HCT116 (cell line): ENCODE data around the gene HCST. TPM values are rescaled to one million over a fixed set of nuclear protein-coding genes. Genes with fewer than 3 reads are reported as not detected.

ENCODE experiments used
- ATAC-seq: fragments of 200-7000 bp; cut with Tn5 transposase; 2 replicates; pipeline ENCODE4 v1.9.1; 2020; ENCODE audit warnings: mild to moderate bottlenecking, moderate library complexity
- BruUV-seq: library from RNA; stranded (reverse); fragments of 400-500 nt; replicated peaks from 2 replicates; lab custom pipeline; 2021; lab: Mats Ljungman, UMichigan
- CTCF ChIA-PET: fragments of 300-600 bp; sonication (Branson Sonifier 250); formaldehyde crosslinking; loops from one replicate; lab custom pipeline; 2021; ENCODE audit warnings: antibody characterized with exemption; lab: Charles Lee
- POLR2A ChIA-PET: fragments of 300-600, 350-600 bp; sonication (Branson Sonifier 250); formaldehyde crosslinking; loops from one replicate; lab custom pipeline; 2021; ENCODE audit warnings: antibody characterized with exemption; lab: Charles Lee
- RAD21 ChIA-PET, 2 experiments: fragments of 300-600 bp; sonication (Branson Sonifier 250); formaldehyde crosslinking; loops; one replicate each; lab custom pipeline; 2023; ENCODE audit warnings: low total read pairs in 2 of 2; ENCODE audit not compliant: uncharacterized antibody in 2 of 2, unreplicated experiment in 2 of 2, low non-redundant PET in 1 of 2; lab: Charles Lee
- DNase-seq: peaks from one replicate; pipeline ENCODE4 v3.0.0-alpha.2; 2010; ENCODE audit warnings: low read depth, low spot score
- H2AFZ ChIP-seq: fragments of 200-600 bp; shearing (Covaris generic), sonication (generic); 2 replicates; pipeline ENCODE4 v1.6.1; 2017; ENCODE audit warnings: low read depth, mixed run types, mixed read lengths, antibody characterized with exemption, low read length; ENCODE audit not compliant: poor library complexity, severe bottlenecking
- H3K27ac ChIP-seq: 2 replicates; pipeline ENCODE4 v1.5.1; 2012; ENCODE audit warnings: low read depth, low read length
- H3K27me3 ChIP-seq: fragments of 200-600 bp; sonication (generic); 2 replicates; pipeline ENCODE4 v1.6.1; 2016; ENCODE audit warnings: mixed run types, low read length, mixed read lengths; ENCODE audit not compliant: insufficient read depth
- H3K36me3 ChIP-seq, 2 experiments: fragments of 200-500 bp in 1 of 2; fragments of 200-600 bp in 1 of 2; sonication (Bioruptor generic) in 1 of 2; sonication (generic) in 1 of 2; 2 replicates each; pipeline versions ENCODE4 v1.5.1 to v1.6.1; 2014 to 2016; ENCODE audit warnings: low read length in 2 of 2, inconsistent platforms in 1 of 2, mixed read lengths in 1 of 2, mixed run types in 1 of 2; ENCODE audit not compliant: insufficient read depth in 2 of 2, control insufficient read depth in 1 of 2
- H3K4me1 ChIP-seq, 2 experiments: fragments of 200-600 bp in 1 of 2; sonication (generic) in 1 of 2; 2 replicates each; pipeline versions ENCODE4 v1.5.1 to v1.6.1; 2012 to 2017; ENCODE audit warnings: low read length in 2 of 2, inconsistent platforms in 1 of 2, mild to moderate bottlenecking in 1 of 2, mixed read lengths in 1 of 2, mixed run types in 1 of 2, moderate library complexity in 1 of 2; ENCODE audit not compliant: insufficient read depth in 2 of 2, control insufficient read depth in 1 of 2
- H3K4me2 ChIP-seq: fragments of 200-600 bp; sonication (generic); 2 replicates; pipeline ENCODE4 v1.6.1; 2017; ENCODE audit warnings: mixed run types, low read length, mixed read lengths
- H3K4me3 ChIP-seq, 2 experiments: fragments of 200-600 bp in 1 of 2; sonication (generic) in 1 of 2; replicated peaks in 1 of 2; 2 replicates each; pipeline ENCODE4 v1.5.1; 2011 to 2016; ENCODE audit warnings: low read length in 2 of 2, control low read depth in 1 of 2, low read depth in 1 of 2, mild to moderate bottlenecking in 1 of 2, mixed read lengths in 1 of 2, mixed run types in 1 of 2
- H3K79me2 ChIP-seq: fragments of 200-600 bp; sonication (generic); 2 replicates; pipeline ENCODE4 v1.6.1; 2017; ENCODE audit warnings: mild to moderate bottlenecking, mixed run types, low read length, moderate library complexity, mixed read lengths; ENCODE audit not compliant: insufficient read depth
- H3K9ac ChIP-seq: fragments of 200-600 bp; sonication (generic); 2 replicates; pipeline ENCODE4 v1.6.1; 2016; ENCODE audit warnings: low read length, mixed read lengths
- H3K9me2 ChIP-seq: fragments of 200-600 bp; sonication (generic), shearing (Covaris generic); 2 replicates; pipeline ENCODE4 v1.6.1; 2017; ENCODE audit warnings: mixed run types, mild to moderate bottlenecking, moderate library complexity; ENCODE audit not compliant: insufficient read depth
- H3K9me3 ChIP-seq, 2 experiments: fragments of 200-500 bp in 1 of 2; fragments of 200-600 bp in 1 of 2; sonication (Bioruptor generic) in 1 of 2; sonication (generic) in 1 of 2; 2 replicates each; pipeline ENCODE4 v1.6.1; 2014 to 2017; ENCODE audit warnings: low read length in 2 of 2, mixed read lengths in 2 of 2, inconsistent platforms in 1 of 2, low read depth in 1 of 2, mild to moderate bottlenecking in 1 of 2, mixed run types in 1 of 2, moderate library complexity in 1 of 2; ENCODE audit not compliant: control insufficient read depth in 1 of 2, insufficient read depth in 1 of 2
- H4K20me1 ChIP-seq: fragments of 200-600 bp; sonication (generic), shearing (Covaris generic); 2 replicates; pipeline ENCODE4 v1.6.1; 2017; ENCODE audit warnings: mixed run types, mild to moderate bottlenecking, moderate library complexity; ENCODE audit not compliant: insufficient read depth
- CEBPB ChIP-seq: IDR thresholded peaks from 2 replicates; pipeline ENCODE4 v1.6.1; 2012; ENCODE audit warnings: low read depth
- EGR1 ChIP-seq: IDR thresholded peaks from 2 replicates; pipeline ENCODE4 v1.6.1; 2012; ENCODE audit warnings: low read depth
- ELF1 ChIP-seq: IDR thresholded peaks from 2 replicates; pipeline ENCODE4 v1.6.1; 2012; ENCODE audit warnings: low read depth, borderline replicate concordance
- EZH2phosphoT487 ChIP-seq: fragments of 200-600 bp; IDR thresholded peaks from 2 replicates; pipeline ENCODE4 v1.6.1; 2018; ENCODE audit warnings: antibody characterized with exemption, borderline replicate concordance
- JUND ChIP-seq: IDR thresholded peaks from 2 replicates; pipeline ENCODE4 v1.6.1; 2012
- POLR2AphosphoS5 ChIP-seq: IDR thresholded peaks from 2 replicates; pipeline ENCODE4 v1.6.1; 2011; ENCODE audit warnings: mild to moderate bottlenecking, low read depth, low read length, moderate library complexity
- RAD21 ChIP-seq: IDR thresholded peaks from 2 replicates; pipeline ENCODE4 v1.6.1; 2012; ENCODE audit warnings: low read depth, mild to moderate bottlenecking
- SIN3A ChIP-seq: IDR thresholded peaks from 2 replicates; pipeline ENCODE4 v1.6.1; 2012; ENCODE audit warnings: low read depth
- SRF ChIP-seq: IDR thresholded peaks from 2 replicates; pipeline ENCODE4 v1.6.1; 2012; ENCODE audit warnings: low read depth
- TCF7L2 ChIP-seq: IDR thresholded peaks from 2 replicates; pipeline ENCODE4 v1.7.0; 2011; ENCODE audit warnings: borderline replicate concordance, inconsistent platforms; ENCODE audit not compliant: insufficient read depth, insufficient read length; ENCODE audit errors: extremely low read depth
- YY1 ChIP-seq: IDR thresholded peaks from 2 replicates; pipeline ENCODE4 v1.6.1; 2011; ENCODE audit warnings: low read length, low read depth, moderate library complexity, mild to moderate bottlenecking; ENCODE audit not compliant: insufficient replicate concordance; ENCODE audit errors: extremely low read depth
- ZFX ChIP-seq: fragments of 450-650 bp; IDR thresholded peaks from 2 replicates; pipeline ENCODE4 v1.6.1; 2017
- ZNF274 ChIP-seq: fragments of 200-500 bp; sonication (Bioruptor generic); IDR thresholded peaks from 2 replicates; pipeline ENCODE4 v1.6.1; 2014; ENCODE audit warnings: mild to moderate bottlenecking, low read depth, low read length, inconsistent platforms
- intact Hi-C: fragments of 100-400 bp; cut with micrococcal nuclease; formaldehyde crosslinking; loops from 2 replicates; pipeline ENCODE4 v1.10.0; 2022
- total RNA-seq: library from RNA; stranded (reverse); gene quantifications from one replicate; pipeline ENCODE4 v1.2.1, GENCODE V29; 2021; ENCODE audit not compliant: unreplicated experiment
- TF ChIP-seq, protein P1 (sequence below): IDR thresholded peaks from 2 replicates; pipeline ENCODE4 v1.6.1; 2012
- TF ChIP-seq, protein P2 (sequence below): IDR thresholded peaks from 2 replicates; pipeline ENCODE4 v1.6.1; 2012; ENCODE audit warnings: low read depth

HCST gene
- total RNA-seq, 1 experiment from 2014 or later, result 1.2 TPM

DNA sequence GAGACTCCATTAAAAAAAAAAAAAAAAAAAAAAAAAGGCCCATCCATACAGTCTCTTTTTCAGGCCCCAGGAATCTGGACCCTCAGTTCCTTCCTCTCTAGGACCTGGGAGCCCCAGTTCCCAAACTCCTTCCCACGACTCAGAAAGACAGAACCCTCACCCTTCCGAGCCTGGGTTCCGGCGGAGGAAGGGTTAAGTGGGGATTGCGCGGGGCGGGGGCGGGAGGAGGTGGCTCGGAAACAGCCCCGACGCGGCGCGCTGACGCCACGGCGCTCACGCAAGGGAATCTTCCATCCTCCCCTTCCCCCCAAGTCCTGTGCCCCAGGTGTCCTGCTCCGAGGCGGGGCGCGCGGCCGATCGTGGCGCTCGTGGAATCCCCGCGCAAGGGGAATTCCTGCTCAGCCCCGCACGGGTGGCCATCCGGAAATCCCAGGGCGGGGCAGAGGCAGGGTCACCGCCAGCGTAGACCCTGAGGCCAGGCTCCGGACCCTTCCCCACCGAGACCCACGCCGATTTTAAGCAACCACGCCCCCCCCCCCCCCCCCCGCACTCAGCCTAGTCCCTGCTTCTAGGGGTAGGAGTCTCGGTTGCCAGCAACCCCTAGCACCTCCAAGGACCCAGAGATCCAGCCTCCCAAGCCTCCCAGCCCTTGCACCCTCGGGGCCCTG is 2.6 kb upstream of the HCST start (continued):
- TF ChIP-seq YY1 (peak; percentile 61), SRF (no peak), POLR2AphosphoS5 (peak; percentile 90)

DNA sequence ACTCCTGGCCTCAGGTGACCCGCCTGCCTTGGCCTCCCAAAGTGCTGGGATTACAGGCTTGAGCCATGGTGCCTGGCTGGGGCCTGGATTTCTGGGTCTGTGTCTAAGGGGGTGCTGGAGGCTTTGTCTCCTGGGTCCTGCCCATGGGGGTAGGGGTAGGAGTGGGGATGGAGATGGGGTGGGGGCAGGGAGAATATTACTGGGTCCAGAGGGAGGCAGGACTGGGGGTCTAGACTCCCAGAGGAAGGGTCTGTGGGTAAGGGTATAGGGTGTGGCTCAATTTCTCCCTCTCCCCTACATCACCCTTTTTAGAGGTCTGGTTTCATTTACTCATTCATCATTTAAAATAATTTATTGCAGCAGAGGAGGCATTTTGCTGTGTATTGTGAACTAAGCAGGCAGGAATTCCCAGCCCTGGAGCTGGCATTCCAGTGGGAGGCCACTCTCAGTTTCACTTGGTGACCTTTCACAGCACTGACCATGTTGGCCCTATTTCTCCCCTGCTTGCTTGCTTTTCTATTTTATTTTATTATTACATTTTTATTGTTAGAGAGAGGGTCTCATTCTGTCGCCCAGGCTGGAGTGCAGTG is 1.2 kb upstream of the HCST start:
- peak overlapping the region; percentile 98 to 99 for H3K4me3 ChIP-seq
- no peak for TF ChIP-seq ZNF274
- TF ChIP-seq, protein P1, sequence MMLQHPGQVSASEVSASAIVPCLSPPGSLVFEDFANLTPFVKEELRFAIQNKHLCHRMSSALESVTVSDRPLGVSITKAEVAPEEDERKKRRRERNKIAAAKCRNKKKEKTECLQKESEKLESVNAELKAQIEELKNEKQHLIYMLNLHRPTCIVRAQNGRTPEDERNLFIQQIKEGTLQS, result no peak
- no peak for TF ChIP-seq YY1
- TF ChIP-seq JUND, result no peak
- no peak for TF ChIP-seq EZH2phosphoT487
- TF ChIP-seq RAD21, result no peak
- TF ChIP-seq, protein P2, sequence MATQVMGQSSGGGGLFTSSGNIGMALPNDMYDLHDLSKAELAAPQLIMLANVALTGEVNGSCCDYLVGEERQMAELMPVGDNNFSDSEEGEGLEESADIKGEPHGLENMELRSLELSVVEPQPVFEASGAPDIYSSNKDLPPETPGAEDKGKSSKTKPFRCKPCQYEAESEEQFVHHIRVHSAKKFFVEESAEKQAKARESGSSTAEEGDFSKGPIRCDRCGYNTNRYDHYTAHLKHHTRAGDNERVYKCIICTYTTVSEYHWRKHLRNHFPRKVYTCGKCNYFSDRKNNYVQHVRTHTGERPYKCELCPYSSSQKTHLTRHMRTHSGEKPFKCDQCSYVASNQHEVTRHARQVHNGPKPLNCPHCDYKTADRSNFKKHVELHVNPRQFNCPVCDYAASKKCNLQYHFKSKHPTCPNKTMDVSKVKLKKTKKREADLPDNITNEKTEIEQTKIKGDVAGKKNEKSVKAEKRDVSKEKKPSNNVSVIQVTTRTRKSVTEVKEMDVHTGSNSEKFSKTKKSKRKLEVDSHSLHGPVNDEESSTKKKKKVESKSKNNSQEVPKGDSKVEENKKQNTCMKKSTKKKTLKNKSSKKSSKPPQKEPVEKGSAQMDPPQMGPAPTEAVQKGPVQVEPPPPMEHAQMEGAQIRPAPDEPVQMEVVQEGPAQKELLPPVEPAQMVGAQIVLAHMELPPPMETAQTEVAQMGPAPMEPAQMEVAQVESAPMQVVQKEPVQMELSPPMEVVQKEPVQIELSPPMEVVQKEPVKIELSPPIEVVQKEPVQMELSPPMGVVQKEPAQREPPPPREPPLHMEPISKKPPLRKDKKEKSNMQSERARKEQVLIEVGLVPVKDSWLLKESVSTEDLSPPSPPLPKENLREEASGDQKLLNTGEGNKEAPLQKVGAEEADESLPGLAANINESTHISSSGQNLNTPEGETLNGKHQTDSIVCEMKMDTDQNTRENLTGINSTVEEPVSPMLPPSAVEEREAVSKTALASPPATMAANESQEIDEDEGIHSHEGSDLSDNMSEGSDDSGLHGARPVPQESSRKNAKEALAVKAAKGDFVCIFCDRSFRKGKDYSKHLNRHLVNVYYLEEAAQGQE, result no peak
- TF ChIP-seq CEBPB, result no peak
- no peak for TF ChIP-seq SIN3A
- TF ChIP-seq EGR1, result no peak
- TF ChIP-seq ZFX, result no peak
- TF ChIP-seq ELF1, result no peak
- TF ChIP-seq TCF7L2, result no peak
- no peak for TF ChIP-seq POLR2AphosphoS5
- TF ChIP-seq, all 23 proteins: peak for 0
- DNase-seq, result no peak
- H3K9me3 ChIP-seq, result no peaks in the 10 kb centered on the region
- ChIA-PET RAD21 (no interaction called here), POLR2A (interaction anchor here (0.9 to 1.2 kb wide), 2 partner anchors 10 to 31 kb away, joined by 3 read pairs; no protein-coding TSS in a partner anchor), CTCF (no interaction called here)
- H3K9me2 ChIP-seq, result no peaks in the 10 kb centered on the region
- ATAC-seq, result no peak
- BruUV-seq, result no TSS peak
- peak overlapping the region; percentile 99 for H3K9ac ChIP-seq
- H4K20me1 ChIP-seq, result no peaks in the 10 kb centered on the region
- no peak overlapping the region for H2AFZ ChIP-seq
- no peaks in the 10 kb centered on the region for H3K27me3 ChIP-seq
- H3K27ac ChIP-seq, result peak overlapping the region; percentile 98; the same call in 1 of the 2 replicates
- peaks cover 5 to 23% of the 10 kb centered on the region in 2 experiments; a peak in 1 of 4 replicates for H3K36me3 ChIP-seq
- peaks cover 37% of the 10 kb centered on the region for H3K79me2 ChIP-seq
- intact Hi-C loops, result no loop called here
- peaks cover 22 to 49% of the 10 kb centered on the region in 2 experiments for H3K4me1 ChIP-seq
- peak overlapping the region; percentile 91 for H3K4me2 ChIP-seq
